ENCODE results near the gene SPATA31D1. TPM values are rescaled to one million over a fixed set of nuclear protein-coding genes. Genes with fewer than 3 reads are reported as not detected.

SPATA31D1 gene
- total RNA-seq, 2 donors from 2014 or later, result not detected

GRCh38 chr9:81979196-81979595, 9.4 kb upstream of the SPATA31D1 start:
- ATAC-seq (ENCODE audit: insufficient number of reproducible peaks, low FRiP score, low read depth), result no peak
- Histone ChIP-seq H3K27me3 (replicated peaks; ENCODE audit: insufficient read depth) (no peaks in the 10 kb centered on the region), H3K27ac (no peak overlapping the region), H3K9me3 (no peaks in the 10 kb centered on the region), H3K4me1 (ENCODE audit: control insufficient read depth in 1 of 2, low read depth in 2 of 2) (no peaks in the 10 kb centered on the region), H3K4me3 (no peak overlapping the region), H3K36me3 (no peaks in the 10 kb centered on the region)
- no peak for TF ChIP-seq CTCF (IDR thresholded peaks at IDR 0.05)
- no peak for DNase-seq (ENCODE audit: low spot score)

GRCh38 chr9:81980568-81980967, 8.0 kb upstream of the SPATA31D1 start:
- TF ChIP-seq CTCF (IDR thresholded peaks at IDR 0.05), result no peak
- no peaks in the 10 kb centered on the region for H3K27me3 ChIP-seq (replicated peaks; ENCODE audit: insufficient read depth)

GRCh38 chr9:81981883-81982282, 6.7 kb upstream of the SPATA31D1 start:
- Histone ChIP-seq H3K4me3 (no peak overlapping the region), H3K36me3 (no peaks in the 10 kb centered on the region), H3K9me3 (no peaks in the 10 kb centered on the region), H3K27ac (no peak overlapping the region), H3K27me3 (replicated peaks; ENCODE audit: insufficient read depth) (no peaks in the 10 kb centered on the region), H3K4me1 (ENCODE audit: control insufficient read depth in 1 of 2, low read depth in 2 of 2) (no peaks in the 10 kb centered on the region)
- DNase-seq (ENCODE audit: low spot score) (no peak), ATAC-seq (ENCODE audit: insufficient number of reproducible peaks, low FRiP score, low read depth) (no peak)
- TF ChIP-seq CTCF (IDR thresholded peaks at IDR 0.05), result no peak

More at GRCh38 chr9:81980568-81980967, 8.0 kb upstream of the SPATA31D1 start:
- H3K9me3 ChIP-seq, result no peaks in the 10 kb centered on the region
- no peak overlapping the region for H3K27ac ChIP-seq
- no peaks in the 10 kb centered on the region for H3K36me3 ChIP-seq
- no peaks in the 10 kb centered on the region for H3K4me1 ChIP-seq (ENCODE audit: control insufficient read depth in 1 of 2, low read depth in 2 of 2)
- no peak overlapping the region for H3K4me3 ChIP-seq
- DNase-seq (ENCODE audit: low spot score) (no peak), ATAC-seq (ENCODE audit: insufficient number of reproducible peaks, low FRiP score, low read depth) (no peak)

- no peaks in the 10 kb centered on the region for H3K9me3 ChIP-seq
- no peaks in the 10 kb centered on the region for H3K27me3 ChIP-seq (replicated peaks; ENCODE audit: insufficient read depth)
- no peak for TF ChIP-seq CTCF (IDR thresholded peaks at IDR 0.05)
- DNase-seq (ENCODE audit: low spot score) (no peak), ATAC-seq (ENCODE audit: insufficient number of reproducible peaks, low FRiP score, low read depth) (no peak)
- no peak overlapping the region for H3K4me3 ChIP-seq
- no peak overlapping the region for H3K27ac ChIP-seq
- H3K36me3 ChIP-seq, result no peaks in the 10 kb centered on the region
- H3K4me1 ChIP-seq (ENCODE audit: control insufficient read depth in 1 of 2, low read depth in 2 of 2), result no peaks in the 10 kb centered on the region
These were observed 3.6 kb upstream of the SPATA31D1 start for GRCh38 chr9:81984928-81985327.

- ATAC-seq (ENCODE audit: insufficient number of reproducible peaks, low FRiP score, low read depth) (no peak), DNase-seq (ENCODE audit: low spot score) (no peak)
- Histone ChIP-seq H3K4me1 (ENCODE audit: control insufficient read depth in 1 of 2, low read depth in 2 of 2) (no peaks in the 10 kb centered on the region), H3K4me3 (no peak overlapping the region), H3K27ac (no peak overlapping the region), H3K9me3 (no peaks in the 10 kb centered on the region), H3K27me3 (replicated peaks; ENCODE audit: insufficient read depth) (no peaks in the 10 kb centered on the region), H3K36me3 (no peaks in the 10 kb centered on the region)
- no peak for TF ChIP-seq CTCF (IDR thresholded peaks at IDR 0.05)
These were observed 2.5 kb upstream of the SPATA31D1 start for GRCh38 chr9:81986051-81986450.
